OCI-LY1 (cell line): ENCODE results near the gene CELA2B.

Source experiments
- EZH2 ChIP-seq: fragments of 200-600 bp; sonication (generic), shearing (Covaris generic); IDR thresholded peaks from 2 replicates; pipeline ENCODE4 v1.8.0; 2017; ENCODE audit warnings: borderline replicate concordance, mixed run types, mild to moderate bottlenecking, antibody characterized with exemption, low read length, moderate library complexity, mixed read lengths
- TF ChIP-seq, protein P1 (sequence below): fragments of 200-600 bp; sonication (generic), shearing (Covaris generic); IDR thresholded peaks from 2 replicates; pipeline ENCODE4 v1.5.1; 2017; ENCODE audit warnings: mild to moderate bottlenecking, antibody characterized with exemption, low read length, moderate library complexity, mixed read lengths

GRCh38 chr1:15479654-15480347 is 3.9 kb downstream of the CELA2B start:
- TF ChIP-seq, protein P1, sequence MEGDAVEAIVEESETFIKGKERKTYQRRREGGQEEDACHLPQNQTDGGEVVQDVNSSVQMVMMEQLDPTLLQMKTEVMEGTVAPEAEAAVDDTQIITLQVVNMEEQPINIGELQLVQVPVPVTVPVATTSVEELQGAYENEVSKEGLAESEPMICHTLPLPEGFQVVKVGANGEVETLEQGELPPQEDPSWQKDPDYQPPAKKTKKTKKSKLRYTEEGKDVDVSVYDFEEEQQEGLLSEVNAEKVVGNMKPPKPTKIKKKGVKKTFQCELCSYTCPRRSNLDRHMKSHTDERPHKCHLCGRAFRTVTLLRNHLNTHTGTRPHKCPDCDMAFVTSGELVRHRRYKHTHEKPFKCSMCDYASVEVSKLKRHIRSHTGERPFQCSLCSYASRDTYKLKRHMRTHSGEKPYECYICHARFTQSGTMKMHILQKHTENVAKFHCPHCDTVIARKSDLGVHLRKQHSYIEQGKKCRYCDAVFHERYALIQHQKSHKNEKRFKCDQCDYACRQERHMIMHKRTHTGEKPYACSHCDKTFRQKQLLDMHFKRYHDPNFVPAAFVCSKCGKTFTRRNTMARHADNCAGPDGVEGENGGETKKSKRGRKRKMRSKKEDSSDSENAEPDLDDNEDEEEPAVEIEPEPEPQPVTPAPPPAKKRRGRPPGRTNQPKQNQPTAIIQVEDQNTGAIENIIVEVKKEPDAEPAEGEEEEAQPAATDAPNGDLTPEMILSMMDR, result no peak
- TF ChIP-seq EZH2, result no peak
